Pancreas (tissue), 10 donors: ENCODE measurements around the gene KHDC3L. TPM values are rescaled to one million over a fixed set of nuclear protein-coding genes. Genes with fewer than 3 reads are reported as not detected.

Experiments used
- ATAC-seq, 4 donors: fragments of 200-7000 bp; cut with Tn5 transposase; one replicate each; pipeline versions ENCODE4 v1.8.0 to v1.9.1; 2020; ENCODE audit warnings: mild to moderate bottlenecking in 4 of 4, moderate library complexity in 4 of 4
- DNase-seq, 6 donors: peaks; one replicate each; pipeline ENCODE4 v3.0.0-alpha.2; 2020
- FAIRE-seq: peaks from 2 replicates; lab custom pipeline; 2012; peaks lifted over from hg19 to GRCh38; lab: Jason Lieb, UNC
- H3K27ac ChIP-seq, 4 donors: fragments of 200-600 bp; sonication (generic); 1 replicate in 3 of 4; 2 replicates in 1 of 4; pipeline versions ENCODE4 v1.5.0 to v1.8.0; 2020
- H3K27me3 ChIP-seq, 4 donors: fragments of 200-600 bp; one replicate each; pipeline ENCODE4 v1.8.0; 2021
- H3K36me3 ChIP-seq, 3 donors: fragments of 200-600 bp; sonication (generic) in 1 of 3; one replicate each; pipeline versions ENCODE4 v1.5.0 to v1.8.0; 2020 to 2021
- H3K4me1 ChIP-seq, 3 donors: fragments of 200-600 bp; one replicate each; pipeline ENCODE4 v1.8.0; 2021
- H3K4me3 ChIP-seq, 4 donors: fragments of 200-600 bp; sonication (generic) in 2 of 4; one replicate each; pipeline versions ENCODE4 v1.5.0 to v1.8.0; 2020 to 2021
- H3K9me3 ChIP-seq, 4 donors: fragments of 200-600 bp; one replicate each; pipeline ENCODE4 v1.8.0; 2021
- WGBS, 2 donors: extraction: QIAGEN DNeasy Blood & Tissue Kit; methylation state at CpG; one replicate each; pipeline ENCODE4 v1.1.7; 2013; 5-methylcytosine and 5-hydroxymethylcytosine counted together
- intact Hi-C, 3 donors: fragments of 100-400 bp; cut with DNase I; formaldehyde crosslinking; loops; one replicate each; pipeline versions ENCODE4 v1.11.1 to v1.14.2; 2022
- polyA plus RNA-seq, 2 donors: library from polyadenylated mRNA; stranded (reverse); fragments of 200-250 nt; gene quantifications; one replicate each; pipeline ENCODE4 v1.2.3, GENCODE V29; 2013
- total RNA-seq, 6 donors: library from RNA; stranded (reverse); fragmentation: NEBNext Ultra II Directional in 4 of 6; extraction: Animal tissue kit (Norgen Biotek cat#: 25700) in 4 of 6; gene quantifications; one replicate each; pipeline versions ENCODE4 v1.2.1 to v1.2.4, GENCODE V29; 2021 to 2023
- TF ChIP-seq, protein P1 (sequence below), 4 donors: fragments of 200-600 bp; sonication (generic) in 3 of 4; IDR thresholded peaks; one replicate each; pipeline versions ENCODE4 v1.5.0 to v1.8.0; 2021; ENCODE audit warnings: antibody characterized with exemption in 4 of 4
- donor health status: healthy with polysubstance abuse.
- donor health status: DM: no; HTN: no; CAD: no; lungs with moderate emphysema.
- donor health status: DM: no; HTN: no; CAD: no.
- donor health status: control.
- donor health status: control.
- donor health status: Bipolar disorder and iron deficiency.
- donor health status: DM: yes; HTN: yes; CAD: no.
- donor health status: DM: no; HTN: no; CAD: no.
- donor health status: DM: no; HTN: no; CAD: no.
- donor health status: DM: yes; HTN: yes; CAD: no.

The KHDC3L gene
- total and polyA plus RNA-seq, 8 donors: not detected

DNA sequence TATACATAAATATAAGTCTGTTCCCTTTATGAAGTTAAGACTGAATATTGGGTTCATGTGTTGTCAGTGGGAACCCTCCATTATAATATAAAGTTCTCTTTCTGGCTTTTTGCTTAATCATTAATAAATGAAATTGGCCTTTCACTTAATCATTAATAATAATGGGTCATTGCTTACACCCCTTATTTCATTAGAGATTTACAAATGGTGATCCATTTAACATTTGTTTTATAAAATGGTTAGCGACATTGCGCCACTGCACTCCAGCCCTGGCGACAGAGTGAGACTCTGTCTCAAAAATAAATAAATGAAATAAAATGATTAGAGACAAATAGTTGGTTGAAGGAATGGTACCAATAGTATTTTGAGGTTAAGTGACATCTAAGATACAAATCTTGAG lies 50.6 kb downstream of the KHDC3L start:
- Histone ChIP-seq H3K27me3 (no peaks in the 10 kb centered on the region), H3K27ac (no peak overlapping the region), H3K4me1 (no peaks in the 10 kb centered on the region), H3K36me3 (no peaks in the 10 kb centered on the region), H3K4me3 (no peak overlapping the region), H3K9me3 (no peaks in the 10 kb centered on the region)
- intact Hi-C loops: no loop called here
- 93 to 94% methylated on average over 3 of the region's 3 CpGs for WGBS, 2 donors
- DNase-seq (no peak), ATAC-seq (no peak), FAIRE-seq (no peak)
- TF ChIP-seq, protein P1, sequence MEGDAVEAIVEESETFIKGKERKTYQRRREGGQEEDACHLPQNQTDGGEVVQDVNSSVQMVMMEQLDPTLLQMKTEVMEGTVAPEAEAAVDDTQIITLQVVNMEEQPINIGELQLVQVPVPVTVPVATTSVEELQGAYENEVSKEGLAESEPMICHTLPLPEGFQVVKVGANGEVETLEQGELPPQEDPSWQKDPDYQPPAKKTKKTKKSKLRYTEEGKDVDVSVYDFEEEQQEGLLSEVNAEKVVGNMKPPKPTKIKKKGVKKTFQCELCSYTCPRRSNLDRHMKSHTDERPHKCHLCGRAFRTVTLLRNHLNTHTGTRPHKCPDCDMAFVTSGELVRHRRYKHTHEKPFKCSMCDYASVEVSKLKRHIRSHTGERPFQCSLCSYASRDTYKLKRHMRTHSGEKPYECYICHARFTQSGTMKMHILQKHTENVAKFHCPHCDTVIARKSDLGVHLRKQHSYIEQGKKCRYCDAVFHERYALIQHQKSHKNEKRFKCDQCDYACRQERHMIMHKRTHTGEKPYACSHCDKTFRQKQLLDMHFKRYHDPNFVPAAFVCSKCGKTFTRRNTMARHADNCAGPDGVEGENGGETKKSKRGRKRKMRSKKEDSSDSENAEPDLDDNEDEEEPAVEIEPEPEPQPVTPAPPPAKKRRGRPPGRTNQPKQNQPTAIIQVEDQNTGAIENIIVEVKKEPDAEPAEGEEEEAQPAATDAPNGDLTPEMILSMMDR (IDR thresholded peaks at IDR 0.05): no peak

Other genes with a start within 250 kb of the KHDC3L start
- not detected for gene KHDC1L, start 137.2 kb upstream of the KHDC3L start, total RNA-seq
- gene KHDC1L, start 137.2 kb upstream of the KHDC3L start, polyA plus RNA-seq: under 1 TPM; 0.28 to 0.38 TPM
- gene KHDC1, start 99.5 kb upstream of the KHDC3L start, total RNA-seq: 1 to 10 TPM in 5 of 6 donors, under 1 TPM in 1; 0.98 to 1.8 (median 1.3) TPM
- 1 to 10 TPM; 1.9 to 2.9 TPM for gene KHDC1, start 99.5 kb upstream of the KHDC3L start, polyA plus RNA-seq
- gene DPPA5, start 8.4 kb upstream of the KHDC3L start, total RNA-seq: not detected
- not detected for gene DPPA5, start 8.4 kb upstream of the KHDC3L start, polyA plus RNA-seq
- gene OOEP, start 7.2 kb downstream of the KHDC3L start, total RNA-seq: under 1 TPM in 3 of 6 donors, not detected in 3; 0.32 to 0.46 (median 0.43) TPM
- gene OOEP, start 7.2 kb downstream of the KHDC3L start, polyA plus RNA-seq: under 1 TPM in 1 of 2 donors, not detected in 1; 0.73 TPM
- gene DDX43, start 32.2 kb downstream of the KHDC3L start, total RNA-seq: under 1 TPM in 5 of 6 donors, not detected in 1; 0.28 to 0.55 (median 0.51) TPM
- gene DDX43, start 32.2 kb downstream of the KHDC3L start, polyA plus RNA-seq: 1 to 10 TPM in 1 of 2 donors, under 1 TPM in 1; 0.95 to 1.6 TPM
- 1 to 10 TPM in 5 of 6 donors, under 1 TPM in 1; 0.97 to 2.9 (median 1.4) TPM for gene CGAS, start 89.6 kb downstream of the KHDC3L start, total RNA-seq
- under 1 TPM; 0.70 to 0.84 TPM for gene CGAS, start 89.6 kb downstream of the KHDC3L start, polyA plus RNA-seq
- 10 to 100 TPM in 4 of 6 donors, 1 to 10 TPM in 2; 8.9 to 14.7 (median 10.6) TPM for gene MTO1, start 99.1 kb downstream of the KHDC3L start, total RNA-seq
- 10 to 100 TPM in 1 of 2 donors, 1 to 10 TPM in 1; 8.8 to 11.4 TPM for gene MTO1, start 99.1 kb downstream of the KHDC3L start, polyA plus RNA-seq
- over 10,000 TPM in 1 of 6 donors, 1,000 to 10,000 TPM in 5; 5,266 to 10,343 (median 8,842) TPM for gene EEF1A1, start 158.4 kb downstream of the KHDC3L start, total RNA-seq
- 1,000 to 10,000 TPM; 5,006 to 5,774 TPM for gene EEF1A1, start 158.4 kb downstream of the KHDC3L start, polyA plus RNA-seq